ENCODE data around the gene ZYG11A.
"Not testable (repeated sequence)": the region's sequence is repeated elsewhere in the genome, so short reads cannot be mapped to it uniquely, and the experiment has no call there.

The ZYG11A gene

DNA sequence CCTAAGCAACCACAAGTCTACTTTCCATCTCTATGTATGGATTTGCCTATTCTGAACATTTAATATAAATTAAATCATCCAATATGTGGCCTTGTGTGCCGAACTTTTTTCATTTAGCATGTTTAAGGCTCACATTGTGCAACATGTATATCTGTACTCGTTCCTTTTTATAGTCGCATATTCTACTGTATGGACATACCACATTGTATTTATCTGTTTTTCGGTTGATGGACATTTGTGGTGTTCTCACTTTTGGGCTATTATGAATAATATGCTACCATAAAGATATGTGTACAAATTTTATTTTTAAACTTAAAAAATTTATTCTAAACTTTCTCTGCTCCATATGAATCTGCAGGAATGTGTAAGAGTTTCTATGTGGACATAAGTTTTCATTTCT is 13.0 kb downstream of the ZYG11A start:
- FAIRE-seq (no peak), DNase-seq (ENCODE audit: insufficient read length, low spot score) (no peak)
- TF ChIP-seq POLR2A (IDR thresholded peaks at IDR 0.05; ENCODE audit: low read depth, low read length), result no peak

DNA sequence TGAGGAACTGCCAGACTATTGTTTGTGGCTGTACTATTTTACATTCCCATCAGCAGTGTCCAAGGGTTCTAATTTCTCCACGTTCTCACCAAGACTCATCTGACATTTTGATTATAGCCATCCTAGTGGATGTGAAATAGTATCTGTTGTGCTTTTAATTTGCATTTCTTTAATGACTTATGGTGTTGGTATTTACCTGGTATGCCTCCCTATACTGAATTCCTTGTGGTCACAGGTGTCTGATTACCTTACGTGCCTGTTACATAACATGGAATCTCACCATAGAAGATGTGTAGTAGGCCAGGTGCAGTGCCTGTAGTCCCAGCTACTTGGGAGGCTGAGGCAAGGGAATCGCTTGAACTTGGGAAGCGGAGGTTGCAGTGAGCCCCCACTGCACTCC is 13.5 kb downstream of the ZYG11A start:
- DNase-seq (ENCODE audit: insufficient read length, low spot score) (no peak), FAIRE-seq (no peak)
- TF ChIP-seq POLR2A (IDR thresholded peaks at IDR 0.05; ENCODE audit: low read depth, low read length), result no peak

DNA sequence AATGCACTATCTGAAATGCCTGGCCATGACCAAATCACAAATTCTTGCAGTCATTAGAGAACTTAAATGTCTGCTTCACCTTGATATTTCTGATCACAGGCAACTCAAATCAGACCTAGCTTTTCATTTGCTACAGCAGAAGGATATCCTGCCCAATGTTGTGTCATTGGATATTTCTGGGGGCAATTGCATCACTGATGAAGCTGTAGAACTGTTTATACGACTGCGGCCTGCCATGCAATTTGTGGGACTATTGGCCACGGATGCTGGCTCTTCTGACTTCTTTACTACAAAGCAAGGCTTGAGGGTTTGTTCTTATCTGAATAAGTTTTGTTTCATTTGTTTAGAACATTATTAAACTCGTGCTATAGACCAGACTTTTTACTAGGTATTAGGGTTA is 14.9 kb downstream of the ZYG11A start:
- no peak for TF ChIP-seq POLR2A (IDR thresholded peaks at IDR 0.05; ENCODE audit: low read depth, low read length)
- FAIRE-seq (no peak), DNase-seq (ENCODE audit: insufficient read length, low spot score) (no peak)

DNA sequence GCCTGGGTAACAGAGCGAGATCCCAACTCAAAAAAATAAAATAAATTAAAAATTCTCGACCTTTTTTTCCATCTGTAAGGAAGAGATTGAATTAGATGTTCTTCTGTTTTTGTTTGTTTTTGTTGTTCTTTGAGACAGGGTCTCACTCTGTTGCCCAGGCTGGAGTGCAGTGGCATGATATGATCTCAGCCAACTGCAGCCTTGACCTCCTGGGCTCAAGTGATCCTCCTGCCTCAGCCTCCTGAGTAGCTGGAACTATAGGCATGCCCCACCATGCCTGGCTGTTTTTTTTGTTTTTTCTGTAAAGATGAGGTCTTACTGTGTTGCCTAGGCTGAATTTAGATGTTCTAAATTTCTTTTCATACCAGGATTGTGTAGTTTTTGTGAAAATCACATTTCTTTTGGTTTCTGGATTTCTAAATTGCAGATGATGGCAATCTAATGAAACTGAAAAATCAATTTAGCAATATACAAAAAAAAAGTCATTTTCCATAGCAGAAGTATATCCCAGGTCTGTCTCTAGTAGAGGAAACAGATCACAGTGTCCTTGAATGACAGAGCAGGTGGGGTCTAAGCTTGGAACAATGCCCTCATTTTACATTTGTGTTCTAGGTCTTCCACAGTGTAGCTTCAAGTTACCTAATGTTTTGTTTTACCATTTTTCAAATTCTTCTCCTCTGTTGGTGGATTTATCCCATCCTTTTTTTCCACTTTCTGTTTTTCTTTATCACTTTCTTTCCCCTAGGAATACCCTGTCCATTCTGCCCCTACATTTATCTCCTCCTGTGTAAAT is 20.3 kb downstream of the ZYG11A start:
- FAIRE-seq (no peak), DNase-seq (ENCODE audit: insufficient read length, low spot score) (no peak)
- no peak for TF ChIP-seq POLR2A (IDR thresholded peaks at IDR 0.05; ENCODE audit: low read depth, low read length)

DNA sequence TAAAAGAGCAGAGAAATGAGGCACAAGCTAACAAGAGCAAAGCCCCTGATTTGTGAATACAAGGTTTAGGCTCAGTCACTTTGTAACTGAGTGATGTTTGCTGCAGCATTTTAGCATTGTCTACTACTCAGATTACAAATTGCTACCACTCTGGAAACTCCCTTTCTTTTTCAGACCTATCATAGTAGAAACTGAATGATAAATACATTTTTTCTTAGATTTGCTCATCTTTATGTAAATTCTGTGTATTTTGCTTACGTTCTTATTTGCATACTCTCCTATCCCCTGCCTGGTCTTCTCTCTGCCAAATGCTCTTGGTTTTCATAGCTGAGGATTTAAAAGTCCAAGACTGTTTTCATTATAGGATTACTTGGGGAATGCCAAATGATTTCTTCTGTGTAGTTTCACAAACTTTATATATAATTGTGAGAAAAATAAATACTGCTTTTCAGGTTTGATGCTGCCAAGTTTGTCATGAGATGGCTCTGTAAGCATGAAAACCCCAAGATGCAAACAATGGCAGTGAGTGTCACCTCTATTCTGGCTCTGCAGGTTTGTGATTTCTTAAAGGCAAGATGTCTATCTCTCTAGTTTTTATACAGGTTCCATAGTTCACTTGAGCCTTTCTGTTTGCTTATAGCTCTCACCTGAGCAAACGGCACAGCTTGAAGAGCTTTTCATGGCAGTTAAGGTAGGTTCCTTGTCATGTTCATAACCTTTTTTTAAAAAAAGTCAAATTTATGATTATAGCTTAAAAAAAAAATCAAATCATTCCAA is 24.7 kb downstream of the ZYG11A start:
- no peak for TF ChIP-seq POLR2A (IDR thresholded peaks at IDR 0.05; ENCODE audit: low read depth, low read length)
- no peak for DNase-seq (ENCODE audit: insufficient read length, low spot score)
- FAIRE-seq, result no peak

DNA sequence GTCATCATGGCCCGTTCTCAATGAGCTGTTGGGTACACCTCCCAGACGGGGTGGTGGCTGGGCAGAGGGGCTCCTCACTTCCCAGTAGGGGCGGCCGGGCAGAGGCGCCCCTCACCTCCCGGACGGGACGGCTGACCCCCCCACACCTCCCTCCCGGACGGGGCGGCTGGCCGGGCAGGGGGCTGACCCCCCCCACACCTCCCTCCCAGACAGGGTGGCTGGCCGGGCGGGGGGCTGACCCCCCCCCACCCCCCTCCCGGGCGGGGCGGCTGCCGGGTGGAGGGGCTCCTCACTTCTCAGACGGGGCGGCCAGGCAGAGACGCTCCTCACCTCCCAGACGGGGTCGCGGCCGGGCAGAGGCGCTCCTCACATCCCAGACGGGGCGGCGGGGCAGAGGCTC is 27.2 kb downstream of the ZYG11A start:
- FAIRE-seq; DNase-seq (ENCODE audit: insufficient read length, low spot score): not testable (repeated sequence)

DNA sequence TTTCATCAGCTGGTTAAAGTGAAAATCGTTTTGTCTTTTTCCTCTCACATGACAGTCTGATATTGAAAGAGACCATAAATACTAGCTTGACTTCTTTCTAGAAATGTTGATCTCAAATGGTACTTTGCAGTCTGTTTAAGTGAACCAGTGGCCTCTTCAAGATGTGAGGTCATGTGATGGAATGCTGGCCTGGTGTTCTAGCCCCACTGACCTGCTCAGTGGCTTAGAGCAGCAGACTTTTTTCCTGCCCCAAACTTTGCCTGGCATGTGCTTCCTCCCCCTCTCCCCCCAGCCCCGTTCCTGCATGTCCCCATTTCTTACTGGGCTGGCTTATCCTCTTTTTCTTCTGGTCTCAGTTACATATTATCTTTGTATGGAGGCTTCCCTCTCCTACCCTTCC is 34.3 kb downstream of the ZYG11A start:
- FAIRE-seq (no peak), DNase-seq (ENCODE audit: insufficient read length, low spot score) (no peak)
- no peak for TF ChIP-seq POLR2A (IDR thresholded peaks at IDR 0.05; ENCODE audit: low read depth, low read length)

DNA sequence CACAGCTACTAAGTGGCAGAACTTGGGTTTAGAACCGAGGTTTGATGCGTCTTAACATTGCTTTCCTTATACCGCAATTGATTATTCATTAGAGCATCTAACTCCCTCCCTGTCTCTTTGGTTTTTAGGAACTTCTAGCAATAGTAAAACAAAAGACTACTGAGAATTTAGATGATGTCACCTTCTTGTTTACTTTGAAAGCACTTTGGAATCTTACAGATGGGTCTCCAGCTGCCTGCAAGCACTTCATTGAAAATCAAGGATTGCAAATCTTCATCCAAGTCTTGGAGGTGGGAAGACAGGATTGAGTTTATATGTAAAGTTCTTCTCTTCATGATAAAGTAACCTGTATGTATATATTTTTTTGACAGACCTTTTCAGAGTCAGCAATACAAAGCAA is 35.0 kb downstream of the ZYG11A start:
- TF ChIP-seq POLR2A (IDR thresholded peaks at IDR 0.05; ENCODE audit: low read depth, low read length), result no peak
- DNase-seq (ENCODE audit: insufficient read length, low spot score) (no peak), FAIRE-seq (no peak)

DNA sequence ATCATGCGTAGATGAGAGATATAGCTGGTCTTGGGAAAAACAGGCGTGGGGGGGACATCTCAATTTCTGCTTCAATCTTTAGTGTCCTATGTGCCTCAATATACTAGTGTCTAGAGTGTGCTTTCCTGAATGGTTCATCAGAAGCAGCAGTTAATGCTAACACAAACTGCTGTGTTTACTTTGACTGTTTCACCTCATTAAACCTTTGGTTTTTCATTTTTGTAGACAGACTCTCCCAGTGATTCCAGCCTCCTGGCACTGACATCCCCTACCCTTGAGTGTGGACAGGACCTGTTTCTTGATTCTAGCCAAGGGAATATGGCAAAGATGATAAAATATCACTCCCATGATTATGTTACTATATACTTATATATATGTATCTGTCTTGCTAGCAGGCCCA is 37.6 kb downstream of the ZYG11A start:
- FAIRE-seq, result no peak
- TF ChIP-seq POLR2A (IDR thresholded peaks at IDR 0.05; ENCODE audit: low read depth, low read length), result no peak
- DNase-seq (ENCODE audit: insufficient read length, low spot score), result no peak

DNA sequence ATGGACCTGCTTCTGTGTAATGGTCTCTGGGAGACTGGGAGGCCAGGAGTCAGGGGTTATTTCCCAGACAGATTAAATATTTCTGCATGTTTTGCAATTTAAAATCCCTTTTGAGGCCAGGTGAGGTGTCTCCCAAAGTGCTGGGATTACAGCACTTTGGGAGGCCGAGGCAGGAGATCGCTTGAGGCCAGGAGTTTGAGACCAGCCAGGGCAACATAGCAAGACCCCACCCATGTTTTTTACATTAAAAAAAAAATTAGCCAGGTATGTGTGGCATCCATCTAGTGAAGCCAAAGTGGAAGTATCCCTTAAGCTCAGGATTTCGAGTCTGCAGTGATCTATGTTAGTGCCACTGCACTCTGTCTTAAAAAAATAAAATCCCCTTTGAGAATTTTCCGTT is 44.9 kb downstream of the ZYG11A start:
- no peak for FAIRE-seq
- DNase-seq (ENCODE audit: insufficient read length, low spot score), result no peak
- no peak for TF ChIP-seq POLR2A (IDR thresholded peaks at IDR 0.05; ENCODE audit: low read depth, low read length)

DNA sequence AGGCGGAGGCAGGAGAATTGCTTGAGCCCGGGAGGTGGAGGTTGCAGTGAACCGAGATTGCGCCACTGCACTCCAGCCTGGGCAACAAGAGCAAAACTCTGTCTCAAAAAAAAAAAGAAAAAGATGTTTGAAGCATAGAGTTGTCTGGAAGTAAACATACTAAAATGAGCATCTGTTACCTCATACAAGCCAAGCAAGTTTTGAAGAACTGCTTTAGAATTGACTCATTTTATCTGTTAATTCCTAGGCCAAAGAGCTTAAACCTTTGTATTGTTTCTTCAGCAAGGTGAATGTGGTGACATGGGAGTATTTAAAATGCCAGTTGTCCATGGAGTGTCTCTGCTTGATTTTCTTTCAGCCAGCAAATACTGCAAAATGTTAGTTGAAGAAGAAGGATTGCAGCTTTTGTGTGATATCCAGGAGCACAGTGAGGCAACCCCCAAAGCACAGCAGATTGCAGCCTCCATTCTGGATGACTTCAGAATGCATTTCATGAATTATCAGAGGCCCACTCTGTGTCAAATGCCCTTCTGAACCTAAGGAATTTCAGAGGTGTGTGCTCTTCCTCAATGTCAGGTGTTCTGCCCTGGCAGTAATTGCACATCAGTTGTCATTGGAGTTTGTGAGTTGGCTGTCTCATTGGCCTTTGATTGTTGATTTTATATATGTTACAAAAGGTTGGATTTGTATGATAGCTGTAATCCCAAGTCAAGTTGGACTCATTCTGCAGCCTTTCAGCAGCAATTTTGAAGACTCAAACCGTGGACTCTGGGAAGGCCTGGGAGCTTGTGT is 50.1 kb downstream of the ZYG11A start:
- no peak for TF ChIP-seq POLR2A (IDR thresholded peaks at IDR 0.05; ENCODE audit: low read depth, low read length)
- DNase-seq (ENCODE audit: insufficient read length, low spot score), result no peak
- FAIRE-seq, result no peak

DNA sequence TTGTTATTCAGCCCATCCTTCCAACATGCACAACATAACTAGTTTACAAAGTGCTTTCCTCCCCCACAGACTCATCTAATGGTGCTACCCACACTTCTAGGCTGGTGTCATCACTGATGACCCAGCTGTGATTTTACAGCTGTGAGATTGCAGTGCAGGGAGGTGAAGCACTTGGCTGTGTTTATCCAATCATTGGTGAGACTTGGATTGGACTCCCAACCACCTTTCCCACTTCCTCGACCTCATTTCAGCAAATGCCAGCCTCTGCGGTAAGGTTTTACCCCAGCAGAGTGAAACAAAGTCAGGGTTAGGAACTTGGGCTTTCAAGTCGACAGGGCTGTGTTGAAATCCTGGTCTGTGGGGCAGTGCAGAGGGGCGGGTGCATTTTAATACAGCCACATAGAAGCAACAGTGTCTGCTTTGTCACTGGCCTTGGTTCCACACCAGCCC is 56.9 kb downstream of the ZYG11A start:
- TF ChIP-seq POLR2A (IDR thresholded peaks at IDR 0.05; ENCODE audit: low read depth, low read length), result no peak
- DNase-seq (ENCODE audit: insufficient read length, low spot score) (no peak), FAIRE-seq (no peak)

DNA sequence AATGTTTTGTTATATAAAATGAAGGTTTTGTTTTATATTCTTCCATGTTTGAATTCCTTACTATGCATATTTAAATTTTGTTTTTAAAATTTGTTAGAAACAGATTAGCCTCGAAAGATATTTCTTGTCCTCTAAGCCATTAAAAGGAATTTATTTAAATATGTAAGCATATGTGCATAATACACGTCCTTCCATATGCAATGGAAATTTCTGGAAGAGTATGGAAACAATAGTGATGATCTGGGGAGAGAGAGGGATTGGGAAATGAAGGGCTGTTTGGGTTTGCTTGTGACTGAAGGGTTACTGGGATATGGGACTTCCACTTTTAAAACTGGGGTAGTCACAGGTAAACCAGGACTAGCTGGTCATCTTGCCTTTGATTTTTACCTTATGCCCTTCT is 57.8 kb downstream of the ZYG11A start:
- FAIRE-seq (no peak), DNase-seq (ENCODE audit: insufficient read length, low spot score) (no peak)
- TF ChIP-seq POLR2A (IDR thresholded peaks at IDR 0.05; ENCODE audit: low read depth, low read length), result no peak

DNA sequence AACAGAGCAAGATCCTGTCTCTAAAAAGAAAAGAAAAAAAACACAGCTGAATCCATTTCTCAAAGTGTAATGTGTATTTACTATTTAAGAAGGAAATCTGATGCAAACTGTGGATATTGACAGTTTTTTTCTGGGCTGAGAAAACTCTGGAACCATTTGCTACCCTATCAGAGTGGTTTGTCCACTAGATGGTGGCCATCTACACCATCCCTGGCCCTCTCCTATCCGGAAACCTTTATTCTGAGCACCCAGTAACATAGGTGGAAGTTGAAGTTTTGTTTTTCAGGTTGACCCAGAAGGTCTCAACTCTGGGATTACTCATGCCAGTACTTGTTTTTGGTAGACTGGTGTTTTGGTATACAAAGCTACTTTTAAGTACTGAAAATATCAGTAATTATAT is 58.8 kb downstream of the ZYG11A start:
- TF ChIP-seq POLR2A (IDR thresholded peaks at IDR 0.05; ENCODE audit: low read depth, low read length), result no peak
- DNase-seq (ENCODE audit: insufficient read length, low spot score) (no peak), FAIRE-seq (no peak)

Data from H54 (cell line).